Osteoblast (primary cell): ENCODE data around the gene TESMIN. TPM values are rescaled to one million over a fixed set of nuclear protein-coding genes. Genes with fewer than 3 reads are reported as not detected.

Source experiments
- DNase-seq: peaks from one replicate; pipeline ENCODE4 v3.0.0; 2011; ENCODE audit warnings: low spot score, mixed read lengths; ENCODE audit not compliant: insufficient read length; ENCODE audit errors: missing footprints
- H2AFZ ChIP-seq: 2 replicates; pipeline ENCODE4 v1.6.0; 2011; ENCODE audit warnings: mild to moderate bottlenecking, low read length
- H3K27ac ChIP-seq: 2 replicates; pipeline ENCODE4 v1.5.1; 2011; ENCODE audit warnings: mild to moderate bottlenecking, low read depth, low read length, moderate library complexity
- H3K27me3 ChIP-seq: 2 replicates; pipeline ENCODE4 v1.6.0; 2012; ENCODE audit warnings: mild to moderate bottlenecking, control low read depth, inconsistent platforms, low read length, moderate library complexity; ENCODE audit not compliant: insufficient read depth
- H3K36me3 ChIP-seq: 2 replicates; pipeline ENCODE4 v1.5.1; 2011; ENCODE audit warnings: mild to moderate bottlenecking, low read length, control low read depth, moderate library complexity; ENCODE audit not compliant: insufficient read depth
- H3K4me1 ChIP-seq: 2 replicates; pipeline ENCODE4 v1.5.1; 2011; ENCODE audit warnings: mild to moderate bottlenecking, low read length, control low read depth, moderate library complexity; ENCODE audit not compliant: insufficient read depth
- H3K4me2 ChIP-seq: 2 replicates; pipeline ENCODE4 v1.6.0; 2011; ENCODE audit warnings: mild to moderate bottlenecking, low read length; ENCODE audit not compliant: insufficient read depth
- H3K4me3 ChIP-seq: fragments of 200-600 bp; sonication (generic); 3 replicates; pipeline ENCODE4 v1.5.1; 2012; ENCODE audit warnings: mild to moderate bottlenecking, low read length, inconsistent platforms; ENCODE audit not compliant: insufficient read depth
- H3K79me2 ChIP-seq: 2 replicates; pipeline ENCODE4 v1.6.0; 2012; ENCODE audit warnings: mild to moderate bottlenecking, low read length, control low read depth, inconsistent platforms; ENCODE audit not compliant: insufficient read depth
- H3K9me3 ChIP-seq: 2 replicates; pipeline ENCODE4 v1.5.1; 2011; ENCODE audit warnings: low read depth, low read length, control low read depth
- H4K20me1 ChIP-seq: 2 replicates; pipeline ENCODE4 v1.6.0; 2012; ENCODE audit warnings: mild to moderate bottlenecking, low read length, control low read depth; ENCODE audit not compliant: insufficient read depth
- CTCF ChIP-seq: IDR thresholded peaks from 2 replicates; pipeline ENCODE4 v1.5.1; 2011; ENCODE audit warnings: mild to moderate bottlenecking, low read depth, low read length, moderate library complexity; ENCODE audit errors: extremely low read depth
- total RNA-seq: library from RNA; depleted of rRNA; stranded (reverse); fragments of >200 nt; gene quantifications from 2 replicates; pipeline ENCODE4 v1.2.3, GENCODE V29; 2012

TESMIN gene
- total RNA-seq, 1 donor = not detected

- Histone ChIP-seq H3K27ac (no peak overlapping the region), H4K20me1 (no peaks in the 10 kb centered on the region), H3K9me3 (peaks cover 6% of the 10 kb centered on the region), H3K36me3 (no peaks in the 10 kb centered on the region), H3K4me2 (no peak overlapping the region), H3K79me2 (no peaks in the 10 kb centered on the region), H3K27me3 (peaks cover 28% of the 10 kb centered on the region), H3K4me1 (no peaks in the 10 kb centered on the region), H3K4me3 (no peak overlapping the region), H2AFZ (no peak overlapping the region)
- no peak for TF ChIP-seq CTCF
- DNase-seq = peak; percentile 94
Measured at GRCh38 chr11:68677432-68677831, 73.9 kb downstream of the TESMIN start.

GRCh38 chr11:68674461-68674860 is 76.9 kb downstream of the TESMIN start:
- Histone ChIP-seq H3K4me1 (no peaks in the 10 kb centered on the region), H3K27ac (no peak overlapping the region), H3K4me3 (no peak overlapping the region), H3K36me3 (no peaks in the 10 kb centered on the region), H2AFZ (no peak overlapping the region), H3K27me3 (peaks cover 22% of the 10 kb centered on the region), H3K4me2 (no peak overlapping the region), H4K20me1 (no peaks in the 10 kb centered on the region), H3K9me3 (peaks cover 6% of the 10 kb centered on the region), H3K79me2 (no peaks in the 10 kb centered on the region)
- DNase-seq = peak; percentile 6
- no peak for TF ChIP-seq CTCF

- TF ChIP-seq CTCF = no peak
- H3K9me3 ChIP-seq = peaks cover 6% of the 10 kb centered on the region
Measured at GRCh38 chr11:68673991-68674390, 77.3 kb downstream of the TESMIN start.

GRCh38 chr11:68673306-68673945 is 77.9 kb downstream of the TESMIN start:
- peak; percentile 43 for DNase-seq
- H3K4me3 ChIP-seq = no peak overlapping the region
- H3K4me1 ChIP-seq = no peaks in the 10 kb centered on the region
- no peak overlapping the region for H2AFZ ChIP-seq
- no peak overlapping the region for H3K4me2 ChIP-seq
- H3K27ac ChIP-seq = no peak overlapping the region
- no peaks in the 10 kb centered on the region for H3K79me2 ChIP-seq
- TF ChIP-seq CTCF = no peak
- no peaks in the 10 kb centered on the region for H3K36me3 ChIP-seq
- H3K9me3 ChIP-seq = peaks cover 6% of the 10 kb centered on the region
- peaks cover 15% of the 10 kb centered on the region for H3K27me3 ChIP-seq
- no peaks in the 10 kb centered on the region for H4K20me1 ChIP-seq

More at GRCh38 chr11:68673991-68674390, 77.3 kb downstream of the TESMIN start:
- Histone ChIP-seq H3K4me3 (no peak overlapping the region), H3K79me2 (no peaks in the 10 kb centered on the region), H3K27me3 (peaks cover 20% of the 10 kb centered on the region), H3K27ac (no peak overlapping the region), H4K20me1 (no peaks in the 10 kb centered on the region), H2AFZ (no peak overlapping the region), H3K36me3 (no peaks in the 10 kb centered on the region), H3K4me1 (no peaks in the 10 kb centered on the region), H3K4me2 (no peak overlapping the region)
- DNase-seq = peak; percentile 1
